ENCODE measurements around the gene FBXL17.

FBXL17 gene

DNA sequence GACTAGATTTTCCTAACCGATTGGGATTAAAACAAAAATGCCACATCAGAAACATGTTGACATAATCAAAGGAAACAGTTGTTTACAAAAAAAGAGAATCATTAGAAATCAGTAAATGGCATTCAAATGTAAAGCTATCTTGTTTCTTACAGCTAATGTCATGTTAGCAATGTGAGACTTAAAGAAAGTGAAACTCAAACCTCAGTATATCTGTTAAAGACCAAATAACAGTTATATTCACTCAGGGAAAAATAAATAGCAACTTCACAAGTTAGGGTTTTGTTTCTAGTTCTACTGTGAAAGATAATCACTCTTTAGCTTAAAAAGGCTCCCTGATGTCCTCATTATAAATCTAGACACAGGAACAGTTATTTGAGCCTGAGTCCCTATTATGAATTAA lies 521.9 kb downstream of the FBXL17 start:
- DNase-seq (ENCODE audit: low spot score): no peak

DNA sequence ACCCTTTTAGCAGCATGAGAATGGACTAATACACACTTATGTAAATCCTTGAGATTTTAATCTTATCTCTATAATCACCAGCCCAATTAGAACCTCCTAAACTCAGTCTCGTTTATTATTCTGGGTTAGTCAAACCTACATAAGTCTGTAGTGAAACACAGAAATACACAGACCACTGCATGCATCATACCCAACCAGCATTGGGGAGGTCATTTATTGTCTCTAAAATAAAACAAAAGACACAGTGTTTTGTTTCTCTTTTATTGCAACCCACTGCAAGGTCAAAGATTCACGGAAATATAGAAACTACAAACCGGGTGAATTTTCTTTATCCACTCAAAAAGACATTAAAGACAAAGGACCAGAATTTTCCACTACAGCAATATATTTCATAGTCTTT lies 523.1 kb downstream of the FBXL17 start:
- DNase-seq (ENCODE audit: low spot score): no peak

DNA sequence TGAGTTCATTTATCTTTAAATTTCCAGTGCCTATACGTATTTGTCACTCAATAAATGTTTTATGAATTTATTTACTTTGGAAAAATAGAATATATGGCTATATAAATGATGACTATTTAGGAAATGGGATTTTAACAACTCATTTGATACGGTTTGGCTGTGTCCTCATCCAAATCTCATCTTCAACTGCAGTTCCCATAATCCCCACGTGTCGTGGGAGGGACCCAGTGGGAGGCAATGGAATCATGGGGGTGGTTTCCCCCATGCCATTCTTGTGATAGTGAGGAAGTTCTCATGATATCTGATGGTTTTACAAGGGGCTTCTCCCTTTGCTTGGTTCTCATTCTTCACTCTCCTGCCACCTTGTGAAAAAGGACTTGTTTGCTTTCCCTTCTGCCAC lies 523.6 kb downstream of the FBXL17 start:
- no peak for DNase-seq (ENCODE audit: low spot score)

DNA sequence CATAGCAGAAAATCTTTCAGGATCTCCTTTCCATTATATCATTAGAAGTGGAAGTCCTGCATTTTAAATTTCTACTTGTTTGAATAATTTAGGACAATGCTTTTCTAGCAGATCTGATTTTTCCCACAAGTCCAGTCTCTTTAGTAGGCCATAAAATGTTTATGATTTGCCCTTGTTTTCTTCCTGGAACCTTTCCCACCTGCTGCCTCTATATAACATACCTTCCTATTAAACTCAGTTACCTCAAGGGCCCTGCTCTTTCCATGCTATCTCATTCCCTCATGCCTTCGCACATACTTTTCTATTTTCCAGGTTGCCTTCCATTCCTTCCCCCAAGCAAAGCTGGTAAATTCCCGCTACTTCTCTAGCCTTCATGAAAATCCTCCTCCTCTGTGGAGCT lies 524.1 kb downstream of the FBXL17 start:
- no peak for DNase-seq (ENCODE audit: low spot score)

DNA sequence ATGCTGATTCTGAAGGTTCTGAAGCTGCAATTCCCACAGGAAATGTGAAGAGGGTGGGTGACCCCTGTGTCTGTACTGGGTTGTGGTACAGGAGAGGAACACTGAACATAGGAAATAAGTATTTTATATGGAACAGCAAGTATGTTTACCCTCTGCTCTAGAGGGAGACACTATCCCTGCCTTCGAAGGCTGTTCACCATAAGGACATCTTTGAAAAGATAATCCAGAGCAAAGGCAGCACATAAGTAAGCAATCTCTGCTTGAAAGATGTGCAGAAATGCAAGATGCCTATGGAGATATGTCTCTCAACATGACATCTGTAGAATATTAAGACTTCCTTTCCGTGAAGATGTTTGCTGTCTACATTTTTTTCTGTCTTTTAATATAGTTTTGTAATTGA lies 526.7 kb downstream of the FBXL17 start:
- DNase-seq (ENCODE audit: low spot score): no peak

DNA sequence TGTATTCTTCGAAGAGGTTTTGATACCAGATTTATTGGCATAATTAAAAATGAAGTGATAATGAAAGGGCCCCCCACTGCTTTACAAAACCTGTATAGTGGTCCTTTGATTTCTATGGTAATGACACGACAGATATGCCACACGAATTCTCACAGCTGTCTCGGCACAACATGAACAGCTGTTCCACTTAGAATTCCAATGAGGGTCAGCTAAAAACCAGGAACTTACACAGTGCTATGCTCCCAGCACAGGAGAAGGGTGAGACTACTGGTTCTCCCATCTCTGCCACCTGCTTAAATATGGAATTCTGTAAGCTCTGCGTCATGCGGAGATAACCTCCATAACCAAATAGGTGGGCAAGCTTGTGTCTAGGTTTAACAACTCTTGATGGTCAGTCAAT lies 528.2 kb downstream of the FBXL17 start:
- no peak for DNase-seq (ENCODE audit: low spot score)

DNA sequence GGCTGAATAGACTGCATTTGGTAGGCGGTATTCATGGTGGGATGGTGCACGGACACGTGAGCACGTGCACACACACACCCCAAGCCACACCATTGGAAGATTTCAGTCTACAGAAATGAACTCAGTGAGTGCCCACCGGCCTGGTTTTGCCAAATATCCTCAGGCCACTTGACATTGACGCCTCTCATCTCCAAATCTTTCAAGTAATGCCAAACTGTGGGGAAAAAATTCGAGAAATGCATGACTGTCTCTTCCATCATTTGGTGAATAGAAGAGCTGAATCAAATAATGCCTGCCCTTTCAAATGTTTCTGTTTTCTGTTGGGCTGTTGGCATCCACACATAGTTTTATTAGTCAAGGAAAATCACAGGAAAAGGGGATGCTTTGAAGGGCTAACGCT lies 528.9 kb downstream of the FBXL17 start:
- DNase-seq (ENCODE audit: low spot score): no peak

DNA sequence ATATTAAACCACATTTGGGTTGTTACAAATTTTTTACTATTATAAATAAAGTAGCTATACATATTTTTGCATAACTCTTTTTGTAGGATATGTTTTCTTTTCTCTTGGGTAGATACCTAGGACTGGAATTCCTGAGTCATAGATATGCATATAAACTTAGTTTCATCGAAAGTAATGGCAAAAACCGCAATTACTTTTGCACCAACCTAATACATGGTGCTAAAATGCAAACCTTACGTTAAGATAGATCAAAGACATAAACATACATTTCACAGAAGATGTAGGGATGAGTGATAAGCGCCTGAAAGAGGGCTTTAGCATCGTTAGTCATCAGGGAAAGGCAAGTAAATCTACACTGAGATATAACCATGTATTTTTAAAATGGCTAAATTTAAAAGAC lies 532.8 kb downstream of the FBXL17 start:
- DNase-seq (ENCODE audit: low spot score): no peak

DNA sequence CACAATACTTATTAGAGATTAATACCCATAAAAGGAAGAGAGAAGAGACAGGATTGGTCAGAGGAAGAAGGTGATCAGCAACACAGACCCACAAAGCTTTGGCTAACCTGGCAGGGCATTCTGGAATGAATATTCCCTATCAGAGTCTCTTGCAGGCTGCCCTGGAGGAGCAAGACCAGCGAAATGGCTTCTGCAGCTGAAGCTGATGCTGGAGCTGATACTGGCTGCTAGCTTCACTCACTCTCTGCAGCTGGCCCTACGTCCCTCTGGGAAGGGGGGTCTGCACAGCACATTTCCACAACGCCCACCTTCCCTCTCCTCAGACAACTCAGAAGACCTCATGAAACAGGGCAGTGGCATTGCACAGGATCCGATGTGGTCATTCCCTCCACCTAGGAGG lies 541.3 kb downstream of the FBXL17 start:
- no peak for DNase-seq (ENCODE audit: low spot score)

DNA sequence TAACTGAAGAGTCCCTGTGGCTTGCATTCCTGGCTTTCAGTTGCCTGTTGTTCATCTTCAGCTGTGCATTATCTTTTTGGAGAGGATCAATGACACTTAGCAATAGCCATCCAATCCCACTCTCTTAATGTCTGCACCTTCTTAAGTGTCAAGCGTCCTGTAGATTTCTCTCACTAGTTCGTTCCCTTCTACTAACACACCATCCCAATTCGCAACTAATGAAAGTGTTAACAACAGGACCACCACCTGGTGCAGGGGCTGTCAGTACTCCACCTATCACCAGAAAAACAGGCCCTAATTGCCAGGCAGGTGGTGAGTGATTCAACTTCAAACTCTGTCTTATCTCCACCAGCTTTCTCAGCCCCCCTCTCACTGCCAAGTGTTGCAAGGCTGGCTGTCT lies 541.7 kb downstream of the FBXL17 start:
- DNase-seq (ENCODE audit: low spot score): no peak

DNA sequence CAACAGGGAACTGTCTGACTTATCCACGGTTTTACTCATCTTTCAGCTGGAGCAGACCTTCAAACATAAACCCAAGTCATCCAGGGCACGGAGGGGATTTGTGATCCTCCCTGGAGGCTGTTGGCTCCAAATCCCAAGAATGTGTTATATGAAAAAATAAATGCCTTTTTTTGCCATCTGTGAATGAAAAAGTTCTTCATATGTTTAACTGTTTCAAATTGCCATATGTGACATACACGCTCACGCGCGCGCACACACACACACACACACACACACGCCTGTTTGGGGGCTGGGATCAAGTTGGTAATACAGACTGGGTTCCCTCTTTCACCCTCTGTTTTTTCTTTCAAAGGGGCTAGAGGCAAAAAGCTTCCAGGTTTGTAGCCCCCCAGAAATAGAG lies 546.8 kb downstream of the FBXL17 start:
- no peak for DNase-seq (ENCODE audit: low spot score)

DNA sequence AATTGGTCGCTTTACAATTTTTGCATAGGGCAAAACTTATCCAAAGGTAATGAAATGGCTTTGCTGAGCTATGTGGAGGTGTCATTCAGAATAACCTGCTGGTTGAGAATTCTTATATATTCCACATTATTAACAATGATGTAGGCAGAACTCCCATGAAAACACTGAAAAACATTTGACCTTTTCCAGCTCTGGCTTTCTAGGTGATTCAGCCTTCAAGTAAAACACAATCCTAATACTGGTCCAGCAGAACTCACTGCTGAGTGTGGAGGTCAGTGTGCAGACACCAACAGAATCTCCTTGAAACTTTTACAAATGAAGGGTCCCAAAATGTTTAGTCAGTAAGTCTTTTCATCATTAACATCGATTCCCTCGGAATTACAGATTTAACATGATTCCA lies 549.2 kb downstream of the FBXL17 start:
- DNase-seq (ENCODE audit: low spot score): no peak

DNA sequence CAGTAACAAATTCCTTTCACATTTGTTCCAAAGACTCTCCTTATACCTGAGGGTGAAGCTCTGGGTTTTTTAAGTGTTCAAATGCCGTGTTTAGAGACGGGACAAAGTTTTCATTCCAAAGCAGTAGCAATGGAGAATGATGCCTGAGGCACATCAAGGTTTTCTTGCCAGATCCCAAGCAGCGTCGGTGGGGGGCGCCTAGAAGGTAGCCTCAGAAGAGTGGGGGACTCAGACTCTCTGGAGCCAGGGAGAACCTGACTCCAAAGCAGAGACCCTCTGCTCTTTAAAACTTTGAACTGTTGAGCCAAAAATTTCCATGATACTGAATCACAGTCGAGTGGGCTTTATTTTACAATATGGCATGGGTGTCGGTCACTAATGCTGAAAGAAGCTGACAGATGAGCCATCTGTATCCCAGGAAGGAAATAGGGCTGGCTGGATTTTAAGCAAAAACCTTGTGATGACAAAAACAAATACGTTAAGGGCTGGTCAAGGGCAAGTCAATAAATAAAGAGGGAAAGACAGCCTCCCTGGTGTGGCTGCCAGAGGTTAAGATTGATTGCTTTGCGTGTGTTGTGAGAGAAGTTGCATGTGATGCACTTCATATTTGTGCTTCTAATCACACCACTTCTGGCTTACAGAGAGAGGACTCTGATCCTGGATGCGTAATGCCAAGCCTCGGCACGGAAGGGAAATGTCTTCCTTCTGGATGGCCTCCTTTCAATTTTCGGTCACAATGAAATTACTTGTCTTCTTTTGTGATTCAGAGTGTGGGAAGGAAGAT lies 550.1 kb downstream of the FBXL17 start:
- DNase-seq (ENCODE audit: low spot score): no peak

DNA sequence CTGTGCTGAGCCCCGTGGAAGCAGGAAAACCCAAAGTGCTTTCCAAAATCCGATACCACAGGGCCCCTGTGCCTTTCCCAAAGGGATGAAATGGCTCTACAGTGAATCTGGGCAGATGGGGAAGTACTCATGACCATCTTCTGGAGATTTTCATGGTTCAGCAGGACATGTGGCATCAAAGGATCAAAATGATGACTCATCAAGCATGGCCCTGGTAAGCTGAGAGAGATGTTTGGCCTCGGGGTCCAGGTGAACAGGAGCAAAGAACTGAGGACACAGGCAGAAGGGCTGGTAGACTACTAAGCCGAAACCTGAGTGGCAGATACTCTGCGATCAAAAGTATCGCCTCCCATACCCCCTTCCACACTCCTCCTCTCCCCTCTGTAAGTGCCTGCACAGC lies 551.1 kb downstream of the FBXL17 start:
- DNase-seq (ENCODE audit: low spot score): no peak

DNA sequence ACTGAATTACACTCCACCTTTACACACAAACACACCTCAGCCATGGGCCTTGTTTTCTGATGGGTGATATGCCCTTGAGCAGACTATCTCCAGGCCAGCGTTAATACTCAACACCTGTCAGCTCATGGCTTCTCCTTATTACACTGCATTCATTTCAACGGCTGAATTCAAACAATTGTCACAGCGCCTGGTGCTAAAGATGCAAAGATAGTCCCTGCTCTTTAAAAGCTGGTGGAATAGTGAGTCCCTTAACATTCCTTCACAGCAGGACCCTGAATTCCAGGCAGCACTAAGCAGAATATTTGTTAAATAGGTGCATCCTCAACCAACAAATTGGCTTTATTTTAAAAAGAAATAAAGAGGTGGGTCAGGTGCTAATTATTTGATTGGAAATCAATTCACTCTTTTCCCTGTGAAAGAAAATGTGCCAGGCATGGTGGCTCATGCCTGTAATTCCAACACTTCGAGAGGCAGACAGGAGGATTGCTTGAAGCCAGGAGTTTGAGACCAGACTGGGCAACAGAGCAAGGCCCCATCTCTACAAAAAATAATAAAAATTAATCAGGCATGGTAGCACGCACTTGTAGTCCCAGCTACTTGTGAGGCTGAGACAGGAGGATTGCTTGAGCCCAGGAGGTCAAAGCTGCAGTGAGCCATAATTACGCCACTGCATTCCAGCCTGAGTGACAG lies 555.4 kb downstream of the FBXL17 start:
- DNase-seq (ENCODE audit: low spot score): no peak

DNA sequence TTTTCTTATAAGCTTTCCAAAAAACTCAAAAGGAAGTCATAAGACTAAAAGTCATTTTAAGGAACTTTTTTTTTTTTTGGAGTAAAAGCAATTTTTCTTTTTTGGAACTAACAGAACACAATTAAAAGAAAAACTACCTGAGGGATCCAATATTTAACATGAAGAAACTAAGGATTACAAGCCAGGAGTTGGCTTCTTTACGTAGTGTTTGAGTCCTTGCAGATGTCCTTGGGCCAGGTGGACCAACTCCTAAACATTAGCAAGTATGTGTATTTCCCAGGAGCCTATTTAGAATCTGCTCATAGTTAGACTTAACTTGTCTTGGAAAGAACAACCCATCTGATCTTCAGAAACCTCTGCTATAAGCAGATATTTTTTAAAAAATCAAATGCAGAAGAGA lies 557.1 kb downstream of the FBXL17 start:
- no peak for DNase-seq (ENCODE audit: low spot score)

DNA sequence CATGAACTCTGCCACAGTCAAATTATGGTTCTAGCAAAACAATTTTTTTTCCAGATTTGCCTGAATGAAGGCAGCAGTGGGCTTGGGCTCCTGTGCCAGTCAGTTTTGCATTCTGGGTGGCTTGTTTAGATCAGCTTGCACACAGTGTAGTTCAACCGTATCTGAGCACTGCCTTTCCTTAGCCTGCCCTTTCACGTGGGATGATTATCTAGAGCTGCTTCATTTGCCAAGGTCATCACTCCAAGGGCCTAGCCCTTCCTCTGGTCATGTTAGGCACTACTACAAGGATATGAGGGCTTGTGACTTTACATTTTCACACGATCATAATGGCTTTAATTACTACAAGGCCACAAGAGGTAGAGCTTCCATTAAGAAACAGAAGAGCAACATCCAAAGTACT lies 560.6 kb downstream of the FBXL17 start:
- no peak for DNase-seq (ENCODE audit: low spot score)

DNA sequence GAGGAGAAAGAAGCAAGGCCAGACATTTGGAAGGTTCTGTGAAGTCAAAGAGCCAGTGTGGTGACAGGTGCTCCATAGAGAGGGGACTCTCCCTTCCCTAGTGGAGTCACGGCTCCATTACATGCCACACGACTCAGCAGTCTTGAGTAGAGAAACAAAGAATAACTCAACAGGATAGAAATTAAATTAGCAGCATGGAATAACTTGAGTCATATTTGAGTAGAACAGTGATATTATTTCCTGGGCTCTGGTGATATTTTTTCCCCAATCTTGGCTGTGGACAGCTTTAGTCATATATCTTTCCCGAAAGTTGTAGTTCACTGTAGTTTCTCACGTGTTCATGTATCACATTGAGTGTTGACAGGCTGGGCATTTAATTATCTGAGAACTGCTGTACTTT lies 561.5 kb downstream of the FBXL17 start:
- no peak for DNase-seq (ENCODE audit: low spot score)

DNA sequence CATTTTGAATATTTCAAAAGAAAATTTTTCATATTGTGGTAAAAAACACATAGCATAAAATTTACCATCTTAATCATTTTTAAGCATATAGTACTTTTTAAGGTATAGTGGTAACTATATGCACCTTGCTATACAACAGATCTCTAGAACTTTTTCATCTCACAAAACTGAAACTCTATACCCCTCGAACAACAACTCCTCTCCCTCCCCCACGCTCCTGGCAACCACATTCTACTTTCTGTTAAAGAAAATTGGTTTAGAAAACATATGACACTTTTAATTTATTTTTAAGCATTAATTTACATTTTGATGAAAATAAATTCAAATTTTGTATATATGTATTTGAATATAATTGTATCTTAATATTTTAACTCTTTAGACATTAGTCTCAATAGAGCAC lies 563.9 kb downstream of the FBXL17 start:
- DNase-seq (ENCODE audit: low spot score): no peak

DNA sequence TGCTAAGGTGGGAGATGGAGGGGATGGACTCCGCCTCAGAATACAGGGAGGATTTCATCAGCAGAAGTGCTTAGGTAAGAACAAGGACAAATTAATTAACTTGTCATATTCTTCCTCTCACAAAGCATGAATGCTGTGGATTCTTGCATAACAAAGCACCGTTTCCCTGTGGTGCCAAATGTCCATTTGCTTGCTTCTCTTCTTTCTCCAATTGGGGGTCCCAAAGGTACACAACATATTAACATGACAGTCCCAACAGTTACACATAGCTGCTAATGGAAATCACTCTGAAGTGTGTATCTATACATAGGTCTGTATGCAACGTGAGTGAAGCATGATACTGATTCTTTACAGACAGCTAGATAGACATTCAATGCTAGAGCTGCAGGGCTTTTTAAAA lies 564.5 kb downstream of the FBXL17 start:
- DNase-seq (ENCODE audit: low spot score): no peak

DNA sequence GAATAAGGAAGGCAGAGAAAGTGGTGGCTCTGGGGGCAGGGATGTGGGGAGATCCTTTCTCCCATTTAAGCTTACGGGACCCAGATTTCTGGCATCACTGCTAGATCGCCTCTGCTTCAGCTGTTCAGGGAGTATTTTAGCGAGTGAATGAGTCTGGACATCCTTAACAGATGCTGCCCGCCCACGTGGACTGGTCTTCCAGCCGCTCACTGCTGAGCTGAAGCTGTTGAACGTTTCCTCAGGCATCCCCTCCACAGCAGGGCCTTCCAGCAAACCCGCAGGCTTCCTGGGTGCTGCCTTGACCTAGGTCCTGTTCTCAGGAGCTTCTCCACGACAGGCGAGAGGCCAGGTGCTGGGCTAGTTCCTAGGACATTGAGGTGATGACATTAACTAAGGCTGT lies 566.8 kb downstream of the FBXL17 start:
- DNase-seq (ENCODE audit: low spot score): no peak

DNA sequence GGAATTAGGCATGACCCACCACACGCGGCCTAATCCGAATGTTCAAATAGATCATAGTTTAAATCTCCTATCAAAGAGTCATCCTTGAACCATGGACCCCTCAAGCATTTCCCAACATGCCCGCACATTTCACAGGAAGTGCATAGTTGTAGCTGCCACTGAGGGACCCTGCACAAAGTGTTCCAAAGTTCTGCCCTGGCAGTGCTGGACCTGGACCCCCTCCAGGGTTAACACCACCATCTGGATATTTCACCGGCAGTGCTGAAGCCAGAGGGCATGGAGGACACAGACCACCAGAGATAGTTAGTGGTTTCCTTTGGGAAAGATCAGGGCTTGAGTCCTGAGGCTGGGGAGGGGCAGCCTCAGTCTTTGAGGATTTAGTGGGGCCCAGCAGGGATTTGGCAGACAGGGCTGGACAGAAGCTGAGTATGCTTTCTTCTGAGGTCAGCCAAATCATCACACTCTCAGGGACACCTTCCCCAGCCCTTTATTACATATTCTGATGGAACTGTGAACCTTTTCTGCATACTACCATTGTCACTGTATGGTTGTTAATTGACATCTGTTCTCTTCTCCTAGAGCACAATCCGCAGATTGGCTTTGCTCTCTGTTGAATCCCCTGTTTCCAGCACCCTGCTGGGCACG lies 567.6 kb downstream of the FBXL17 start:
- DNase-seq (ENCODE audit: low spot score): no peak

DNA sequence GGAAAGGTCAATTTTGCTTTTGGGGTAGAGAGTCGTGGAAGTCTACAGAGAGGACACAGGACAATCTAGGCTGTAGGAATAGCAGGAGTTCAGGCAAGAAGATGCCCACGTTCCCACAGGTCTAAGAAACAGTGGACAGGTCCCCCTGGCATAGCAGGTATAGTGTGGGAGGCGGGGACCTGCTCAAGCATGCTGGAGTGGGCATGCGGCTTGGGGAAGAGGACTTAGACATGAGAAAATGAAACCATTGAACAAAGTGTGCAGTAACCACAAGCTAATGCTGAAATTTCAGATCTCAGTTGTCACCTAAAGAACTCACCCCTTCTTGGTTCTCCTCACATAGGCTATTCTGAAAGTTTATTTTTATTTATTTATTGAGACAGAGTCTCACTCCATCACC lies 568.3 kb downstream of the FBXL17 start:
- no peak for DNase-seq (ENCODE audit: low spot score)

Data from COLO829 (cell line).